ENCODE measurements around the gene ALPI.

Gene ALPI

DNA sequence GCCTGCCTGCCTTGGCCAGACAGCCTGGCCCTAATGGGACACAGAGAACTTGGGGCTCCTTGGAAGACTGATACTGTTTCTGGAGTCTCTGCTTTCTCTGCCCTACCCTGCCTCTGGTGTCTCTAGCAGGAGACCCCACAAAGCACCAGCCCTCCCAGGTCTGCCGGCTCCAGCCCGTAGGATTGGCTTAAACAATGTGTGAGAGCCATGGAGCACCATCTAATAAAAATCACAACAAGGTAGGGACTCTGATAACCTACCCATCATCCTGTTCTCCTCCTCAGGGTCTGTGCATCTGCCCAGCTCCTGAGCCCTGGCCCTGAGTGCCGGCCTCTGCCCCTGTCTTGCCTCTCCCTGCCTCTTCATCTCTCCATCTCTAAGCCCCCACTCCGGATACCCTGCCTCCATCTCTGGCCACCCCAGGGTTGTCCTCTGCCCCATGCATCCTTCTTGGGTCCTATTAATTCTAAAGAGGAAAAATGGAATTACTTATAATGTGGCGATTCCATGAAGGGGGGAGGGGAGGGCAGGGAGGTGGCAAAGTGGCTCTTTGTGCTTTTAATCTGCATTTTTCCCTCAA is 32.9 kb downstream of the ALPI start:
- TF ChIP-seq, protein P1, sequence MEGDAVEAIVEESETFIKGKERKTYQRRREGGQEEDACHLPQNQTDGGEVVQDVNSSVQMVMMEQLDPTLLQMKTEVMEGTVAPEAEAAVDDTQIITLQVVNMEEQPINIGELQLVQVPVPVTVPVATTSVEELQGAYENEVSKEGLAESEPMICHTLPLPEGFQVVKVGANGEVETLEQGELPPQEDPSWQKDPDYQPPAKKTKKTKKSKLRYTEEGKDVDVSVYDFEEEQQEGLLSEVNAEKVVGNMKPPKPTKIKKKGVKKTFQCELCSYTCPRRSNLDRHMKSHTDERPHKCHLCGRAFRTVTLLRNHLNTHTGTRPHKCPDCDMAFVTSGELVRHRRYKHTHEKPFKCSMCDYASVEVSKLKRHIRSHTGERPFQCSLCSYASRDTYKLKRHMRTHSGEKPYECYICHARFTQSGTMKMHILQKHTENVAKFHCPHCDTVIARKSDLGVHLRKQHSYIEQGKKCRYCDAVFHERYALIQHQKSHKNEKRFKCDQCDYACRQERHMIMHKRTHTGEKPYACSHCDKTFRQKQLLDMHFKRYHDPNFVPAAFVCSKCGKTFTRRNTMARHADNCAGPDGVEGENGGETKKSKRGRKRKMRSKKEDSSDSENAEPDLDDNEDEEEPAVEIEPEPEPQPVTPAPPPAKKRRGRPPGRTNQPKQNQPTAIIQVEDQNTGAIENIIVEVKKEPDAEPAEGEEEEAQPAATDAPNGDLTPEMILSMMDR (IDR thresholded peaks at IDR 0.05; ENCODE audit: extremely low read depth, missing control alignments), result no peak
- DNase-seq (ENCODE audit: low spot score), result no peak

DNA sequence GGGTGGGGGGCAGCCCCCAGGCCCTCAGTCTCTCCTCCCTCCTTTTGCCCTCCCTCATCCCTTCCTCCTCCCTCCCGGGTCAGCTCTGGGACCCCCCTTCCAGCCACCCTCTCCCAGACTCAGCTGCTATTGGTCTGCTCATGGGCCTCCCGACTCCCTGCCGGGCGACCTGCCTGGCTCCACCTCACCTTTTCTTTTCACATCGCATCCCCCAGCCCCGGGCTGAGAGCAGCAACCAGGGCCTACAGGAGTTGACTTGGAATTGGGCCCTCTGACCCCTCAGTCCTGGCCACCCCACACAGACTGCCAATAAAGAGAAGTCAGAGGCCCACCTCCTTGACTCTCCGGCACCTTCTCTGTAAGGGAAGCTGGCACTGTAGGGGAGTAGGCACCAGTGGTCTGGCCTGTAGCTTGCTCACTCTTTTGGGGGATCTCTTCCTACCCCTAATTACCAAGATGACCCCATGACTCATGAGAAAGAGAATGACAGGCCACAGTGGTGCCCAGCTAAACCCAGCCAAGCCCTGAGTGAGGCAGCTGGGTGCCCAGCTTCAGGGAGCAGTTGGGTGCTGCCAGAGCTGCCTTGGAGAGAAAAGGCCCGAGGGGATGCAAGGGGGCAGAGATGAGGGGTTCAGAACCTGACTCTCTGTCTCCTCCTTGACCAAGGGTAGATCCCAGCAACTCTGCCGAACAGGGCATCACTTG is 33.7 kb downstream of the ALPI start:
- no peak for DNase-seq (ENCODE audit: low spot score)
- TF ChIP-seq, protein P1 (IDR thresholded peaks at IDR 0.05; ENCODE audit: extremely low read depth, missing control alignments), result no peak

DNA sequence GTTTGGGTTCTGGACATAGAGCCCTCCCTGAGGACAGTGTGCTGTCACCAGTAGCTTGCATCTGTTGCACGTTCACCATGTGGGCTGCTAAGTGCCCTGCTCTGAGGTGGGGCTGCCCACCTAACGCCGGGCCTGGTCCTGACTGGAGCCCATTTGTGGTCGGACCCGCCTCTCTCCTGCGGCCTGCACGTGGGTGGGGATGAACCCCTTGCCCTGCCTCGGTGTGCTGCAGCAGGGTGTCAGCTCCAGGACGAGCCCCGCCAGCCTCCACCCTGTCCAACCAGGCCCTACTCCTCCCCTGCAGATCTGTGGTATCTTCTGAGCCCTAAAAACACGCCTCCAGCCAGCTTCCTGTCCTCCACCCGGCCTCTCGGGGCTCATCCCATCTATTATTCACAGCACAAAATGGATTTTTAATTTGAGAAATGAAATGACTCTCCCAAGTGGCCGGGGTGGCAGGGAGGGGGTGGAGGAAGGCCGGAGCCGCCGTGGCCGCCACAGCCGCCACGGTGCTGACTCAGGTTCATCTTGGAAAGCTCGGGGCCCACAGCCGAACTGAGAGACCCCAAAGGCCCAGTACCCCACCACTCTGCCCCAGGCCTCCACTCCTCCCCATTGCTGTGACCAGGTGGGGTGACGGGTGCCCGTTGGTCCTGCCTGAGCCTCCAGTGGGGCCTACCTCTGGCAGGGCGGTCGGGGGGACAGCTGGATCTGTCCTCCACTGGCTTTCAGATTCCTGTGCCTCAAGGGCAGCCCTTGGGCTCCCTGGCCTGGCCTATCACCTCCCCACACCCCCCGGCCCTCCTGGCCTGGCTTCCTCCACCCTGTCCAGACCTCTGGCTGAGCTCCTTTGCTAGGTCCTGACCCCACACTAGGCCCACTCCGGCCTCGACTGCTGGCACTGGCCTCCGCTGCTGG is 34.5 kb downstream of the ALPI start:
- TF ChIP-seq, protein P1 (IDR thresholded peaks at IDR 0.05; ENCODE audit: extremely low read depth, missing control alignments), result no peak
- no peak for DNase-seq (ENCODE audit: low spot score)

DNA sequence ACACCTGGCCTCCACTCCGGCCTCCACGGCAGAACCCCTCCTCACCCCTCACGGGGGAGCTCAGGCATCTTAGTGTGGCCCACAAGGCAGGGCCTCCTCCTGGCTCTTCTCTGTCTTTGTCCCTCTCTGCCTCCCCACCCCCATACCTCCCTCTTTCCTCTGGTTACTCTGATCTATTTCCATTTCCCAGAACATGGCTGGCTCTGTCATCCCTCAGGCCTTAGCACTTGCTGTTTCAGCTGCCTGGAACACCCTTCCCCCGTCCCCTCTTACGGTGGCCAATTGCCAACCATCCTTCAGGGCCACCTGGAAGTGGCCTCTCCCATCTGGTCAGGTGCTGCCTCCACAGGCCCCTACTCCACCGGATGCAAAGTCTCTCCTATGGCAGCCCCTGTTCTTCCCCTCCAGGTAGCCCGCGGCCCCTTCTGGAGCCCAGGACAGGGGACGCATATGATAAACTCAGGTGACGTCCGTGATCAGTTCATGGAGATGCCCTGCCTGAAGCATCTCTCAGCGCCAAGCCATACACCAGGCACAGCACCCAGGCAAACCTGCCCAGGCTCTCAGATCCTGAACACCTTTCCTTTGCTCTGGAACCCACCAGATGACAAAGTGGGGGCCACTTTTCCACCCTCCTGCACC is 35.3 kb downstream of the ALPI start:
- TF ChIP-seq, protein P1 (IDR thresholded peaks at IDR 0.05; ENCODE audit: extremely low read depth, missing control alignments), result no peak
- DNase-seq (ENCODE audit: low spot score), result no peak

DNA sequence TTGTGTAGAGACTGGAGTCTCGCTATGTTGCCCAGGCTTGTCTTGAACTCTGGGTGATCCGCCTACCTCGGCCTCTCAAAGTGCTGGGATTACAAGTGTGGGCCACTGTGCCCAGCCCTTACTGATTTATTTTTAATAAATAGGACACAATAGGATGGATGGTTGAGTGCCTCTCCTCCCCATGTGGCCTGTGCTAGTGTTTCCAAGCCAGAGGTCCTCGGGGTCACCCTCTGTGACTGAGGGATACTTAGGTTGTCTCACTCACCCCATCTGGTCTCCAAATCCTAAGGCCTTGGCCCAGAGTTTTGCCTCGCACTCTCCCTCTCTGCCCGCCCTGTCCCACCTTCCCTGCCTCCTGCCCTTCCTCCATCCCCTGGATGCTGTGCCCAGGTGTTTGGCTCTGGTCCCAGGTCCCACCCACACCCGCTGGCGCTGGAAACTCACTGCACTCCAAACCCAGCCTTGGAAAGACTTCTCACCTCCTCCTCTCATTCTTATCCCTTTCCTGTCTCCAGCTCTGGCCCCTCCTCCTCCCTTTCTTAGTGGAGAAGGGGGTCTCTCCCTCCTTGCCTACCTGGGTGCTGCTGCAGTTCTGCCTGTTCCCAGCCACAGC is 36.4 kb downstream of the ALPI start:
- TF ChIP-seq, protein P1 (IDR thresholded peaks at IDR 0.05; ENCODE audit: extremely low read depth, missing control alignments), result no peak
- DNase-seq (ENCODE audit: low spot score), result no peak

DNA sequence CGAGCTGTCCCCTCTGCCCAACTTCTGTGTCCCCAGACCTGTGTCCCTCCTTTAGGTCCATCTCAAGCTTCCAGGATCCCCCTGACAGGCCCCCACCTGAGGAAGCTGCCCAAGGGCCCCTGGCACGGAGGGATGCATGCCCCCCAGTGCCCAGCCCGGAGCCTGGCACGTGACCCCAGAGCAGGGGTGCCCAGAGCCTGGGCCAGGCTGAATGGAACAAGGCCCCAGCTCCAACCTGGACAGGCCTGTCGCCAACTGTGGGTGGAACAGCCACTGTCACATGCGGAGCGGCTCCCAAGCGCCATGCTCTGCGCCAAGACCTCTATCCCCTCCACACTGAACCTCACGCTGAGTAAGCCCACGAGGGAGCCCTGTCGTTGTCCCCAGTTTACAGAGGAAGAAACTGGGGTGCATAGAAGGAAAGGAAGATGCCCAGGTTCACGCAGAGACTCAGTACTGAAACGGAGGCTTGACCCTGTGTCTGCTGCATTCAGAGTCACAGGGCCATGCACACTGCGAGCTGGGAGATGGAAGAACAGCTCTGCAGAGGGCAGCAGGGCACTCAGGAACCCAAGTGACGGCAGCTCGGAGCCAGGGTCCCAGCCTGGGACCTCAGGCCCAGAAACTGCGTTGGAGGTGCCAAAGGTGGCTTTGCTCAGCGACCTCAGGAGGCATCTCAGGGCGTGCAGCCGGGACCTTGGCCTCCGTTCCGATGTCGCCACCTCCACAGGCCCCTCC is 37.2 kb downstream of the ALPI start:
- TF ChIP-seq, protein P1 (IDR thresholded peaks at IDR 0.05; ENCODE audit: extremely low read depth, missing control alignments), result no peak
- DNase-seq (ENCODE audit: low spot score), result no peak
